SKM-1 (cell line): ENCODE results near the gene TNFAIP2.

Experiments used
- DNase-seq: peaks from one replicate; lab custom pipeline; 2025; ENCODE audit not compliant: unreplicated experiment; lab: John Stamatoyannopoulos, UW

The TNFAIP2 gene

GRCh38 chr14:103133210-103134140, 10.2 kb downstream of the TNFAIP2 start:
- no peak for DNase-seq

GRCh38 chr14:103134405-103134804, 11.1 kb downstream of the TNFAIP2 start:
- no peak for DNase-seq

GRCh38 chr14:103134919-103135318, 11.7 kb downstream of the TNFAIP2 start:
- DNase-seq = no peak

- no peak for DNase-seq
These were observed 12.3 kb downstream of the TNFAIP2 start for GRCh38 chr14:103135333-103136260.

GRCh38 chr14:103136388-103137271, 13.4 kb downstream of the TNFAIP2 start:
- no peak for DNase-seq

- no peak for DNase-seq
These were observed 14.5 kb downstream of the TNFAIP2 start for GRCh38 chr14:103137689-103138300.

GRCh38 chr14:103138301-103139131, 15.3 kb downstream of the TNFAIP2 start:
- DNase-seq = no peak

- DNase-seq = no peak
These were observed 16.1 kb downstream of the TNFAIP2 start for GRCh38 chr14:103139132-103140025.

GRCh38 chr14:103140316-103141109, 17.3 kb downstream of the TNFAIP2 start:
- DNase-seq = no peak

- no peak for DNase-seq
These were observed 18.0 kb downstream of the TNFAIP2 start for GRCh38 chr14:103141117-103141796.

- no peak for DNase-seq
These were observed 18.8 kb downstream of the TNFAIP2 start for GRCh38 chr14:103142026-103142425.

- no peak for DNase-seq
These were observed 19.6 kb downstream of the TNFAIP2 start for GRCh38 chr14:103142721-103143302.

GRCh38 chr14:103143506-103143905, 20.2 kb downstream of the TNFAIP2 start:
- DNase-seq = no peak

GRCh38 chr14:103144085-103144484, 20.8 kb downstream of the TNFAIP2 start:
- no peak for DNase-seq

- DNase-seq = no peak
These were observed 23.0 kb downstream of the TNFAIP2 start for GRCh38 chr14:103146141-103146709.
